GM20431 (cell line): Measurements from ENCODE around the gene TERB1.

ENCODE experiments used
- in situ Hi-C: fragments of 300-500 bp; cut with MseI, MboI; formaldehyde crosslinking; loops from one replicate; pipeline ENCODE4 v1.15.0; 2020; ENCODE audit warnings: low sequenced_read_pairs; ENCODE audit not compliant: unreplicated experiment

The TERB1 gene, protein sequence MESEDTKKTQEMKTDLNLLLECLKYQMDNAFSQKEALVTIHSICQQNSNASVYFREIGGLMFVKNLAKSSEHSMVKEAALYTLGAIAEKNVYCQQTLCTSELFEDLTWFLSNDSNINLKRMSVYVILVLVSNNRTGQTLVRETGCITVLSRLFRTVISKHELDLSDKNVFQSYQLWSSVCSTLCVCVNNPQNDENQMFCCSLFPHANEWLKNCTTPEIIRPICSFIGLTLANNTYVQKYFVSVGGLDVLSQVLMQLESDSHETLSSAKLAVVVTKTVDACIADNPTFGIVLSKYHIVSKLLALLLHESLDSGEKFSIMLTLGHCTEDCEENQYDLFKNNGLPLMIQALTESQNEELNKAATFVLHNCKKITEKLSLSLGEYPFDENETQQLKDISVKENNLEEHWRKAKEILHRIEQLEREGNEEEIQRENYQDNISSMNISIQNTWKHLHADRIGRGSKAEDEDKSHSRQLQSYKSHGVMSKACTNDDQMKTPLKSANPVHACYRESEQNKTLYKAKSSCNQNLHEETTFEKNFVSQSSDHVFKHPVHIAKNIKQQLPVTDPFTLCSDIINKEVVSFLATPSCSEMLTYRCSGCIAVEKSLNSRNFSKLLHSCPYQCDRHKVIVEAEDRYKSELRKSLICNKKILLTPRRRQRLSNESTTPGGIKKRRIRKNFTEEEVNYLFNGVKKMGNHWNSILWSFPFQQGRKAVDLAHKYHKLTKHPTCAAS

GRCh38 chr16:66801320-66802105 is at the start of gene TERB1:
TSS of gene TERB1 (minus strand) at chr16:66801584. CDS start at chr16:66796798, 4,786 bp downstream.
- in situ Hi-C loops, result no loop called here

- in situ Hi-C loops, result loop anchor here (25.0 kb wide), 1 partner anchor 438 kb away; no protein-coding TSS in a partner anchor
Observed at GRCh38 chr16:66850115-66850815, 48.9 kb upstream of the TERB1 start.

- in situ Hi-C loops, result no loop called here
Observed at GRCh38 chr16:66849549-66849948, 48.2 kb upstream of the TERB1 start.

- in situ Hi-C loops, result no loop called here
Observed at GRCh38 chr16:66849021-66849420, 47.6 kb upstream of the TERB1 start.

DNA sequence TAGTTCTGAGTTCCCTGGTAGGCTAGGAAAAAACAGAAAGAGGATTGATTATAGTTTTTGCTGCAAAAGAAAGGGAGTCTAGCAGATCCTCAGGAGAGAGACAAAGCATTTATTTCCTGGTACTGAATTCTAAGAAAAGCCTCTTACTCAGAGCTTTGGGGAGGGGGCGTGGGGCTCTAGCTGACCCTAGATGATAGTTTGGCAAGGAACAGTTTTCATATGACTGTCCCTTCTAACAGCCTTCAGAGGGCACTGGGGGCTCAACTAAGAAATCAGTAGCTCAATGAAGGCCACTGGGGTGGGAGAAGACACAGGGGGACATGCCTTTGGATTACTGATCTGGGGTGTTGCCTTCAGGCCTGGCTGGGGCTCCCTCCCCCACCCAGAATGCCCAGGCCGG is 46.8 kb upstream of the TERB1 start:
- in situ Hi-C loops, result no loop called here

DNA sequence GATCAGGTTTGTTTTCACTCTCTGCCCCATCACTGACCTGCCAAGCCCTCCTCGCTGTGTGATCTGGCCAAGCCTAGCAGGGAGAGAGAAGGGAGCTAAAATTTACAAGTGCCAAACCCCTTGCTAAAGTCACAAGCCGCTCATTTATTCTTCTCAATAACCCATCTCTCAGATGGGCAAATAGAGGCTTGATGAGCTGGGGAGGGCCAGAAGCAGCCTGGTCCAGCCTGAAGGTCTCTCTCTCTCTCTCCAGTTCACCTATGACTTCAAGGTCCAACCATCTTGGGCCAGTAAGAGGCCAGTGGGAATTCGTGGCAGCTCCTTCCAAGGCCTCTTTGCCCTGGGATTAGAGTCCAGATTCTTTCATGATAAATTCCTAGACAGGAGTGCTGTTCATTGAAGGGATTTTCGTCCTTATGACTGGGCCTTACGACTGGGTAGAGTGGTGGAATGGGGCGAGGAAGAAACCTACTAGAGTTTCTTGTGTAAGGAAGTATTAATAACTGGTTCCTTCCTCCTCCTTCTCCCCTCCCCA is 46.2 kb upstream of the TERB1 start:
- in situ Hi-C loops, result no loop called here

DNA sequence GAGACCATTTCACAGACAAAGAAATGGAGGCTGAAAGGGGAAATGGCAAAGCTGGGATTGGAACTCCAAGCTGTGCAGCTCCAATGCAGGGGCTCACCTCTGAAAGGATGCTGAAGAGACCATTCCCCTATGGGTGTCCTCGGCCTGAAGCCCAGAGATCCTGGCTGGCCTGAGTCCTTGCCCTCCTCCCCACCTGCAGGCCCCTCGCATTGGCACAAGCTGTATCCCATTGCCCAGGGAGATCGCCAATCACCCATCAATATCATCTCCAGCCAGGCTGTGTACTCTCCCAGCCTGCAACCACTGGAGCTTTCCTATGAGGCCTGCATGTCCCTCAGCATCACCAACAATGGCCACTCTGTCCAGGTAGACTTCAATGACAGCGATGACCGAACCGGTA is 45.4 kb upstream of the TERB1 start:
- in situ Hi-C loops, result no loop called here

GRCh38 chr16:66846266-66846665 is 44.9 kb upstream of the TERB1 start:
- in situ Hi-C loops, result no loop called here

DNA sequence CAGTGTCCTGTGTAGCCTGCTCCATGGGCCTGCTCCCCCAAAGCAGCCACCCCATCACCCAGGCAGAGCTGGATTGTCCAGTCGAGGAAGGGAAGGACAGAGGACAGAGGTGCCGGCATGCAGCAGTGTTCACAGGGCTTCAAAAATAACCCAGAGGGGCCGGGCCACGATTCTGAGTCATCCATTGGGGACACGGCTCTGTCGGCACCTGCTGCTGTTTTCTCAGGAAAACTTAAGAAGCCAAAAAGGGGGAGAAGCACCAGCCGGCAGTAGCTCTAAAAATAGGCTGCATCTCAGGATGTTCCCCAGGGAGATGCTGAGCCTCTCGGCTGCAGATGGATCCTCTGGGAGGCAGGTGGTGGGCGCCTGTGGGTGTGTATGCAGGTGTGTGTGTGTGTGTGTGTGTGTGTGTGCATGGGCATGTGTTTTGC is 44.4 kb upstream of the TERB1 start:
- in situ Hi-C loops, result no loop called here

GRCh38 chr16:66845080-66845410 is 43.7 kb upstream of the TERB1 start:
- in situ Hi-C loops, result no loop called here

DNA sequence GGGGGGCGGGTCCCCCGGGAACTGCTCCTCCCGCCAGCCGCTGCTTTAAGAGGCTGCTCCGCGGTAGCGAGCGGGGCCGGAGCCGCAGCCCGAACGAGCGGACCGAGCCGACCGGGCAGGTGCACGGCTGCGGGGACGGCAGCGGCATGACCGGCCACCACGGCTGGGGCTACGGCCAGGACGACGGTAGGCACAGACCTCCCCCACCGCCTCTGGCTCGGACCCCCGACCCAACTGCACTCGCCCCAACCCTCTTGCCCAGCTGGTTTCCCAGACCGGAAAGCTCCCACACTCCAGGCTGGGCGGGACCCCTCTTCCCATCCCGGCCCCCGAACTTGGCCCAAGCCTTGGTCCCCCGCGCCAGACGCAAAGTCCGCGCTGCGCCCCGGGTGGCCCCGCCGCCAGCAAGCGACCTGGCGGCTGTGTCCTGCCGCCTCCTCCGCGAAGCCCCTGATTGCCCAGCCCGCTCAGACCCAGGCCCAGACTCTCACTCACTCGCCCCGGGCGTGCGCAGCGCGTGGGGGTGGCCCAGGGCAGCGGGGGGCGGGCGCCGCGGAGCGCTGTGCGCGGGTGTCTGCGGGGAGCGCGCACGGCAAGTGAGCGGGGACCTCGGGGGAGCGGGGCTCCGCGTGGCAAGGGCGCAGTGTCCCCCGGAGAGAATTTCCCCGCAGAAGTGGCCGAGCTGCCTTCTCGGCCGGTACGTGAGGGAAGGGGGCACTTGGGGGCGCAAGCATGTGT is 43.1 kb upstream of the TERB1 start, which contains the start of gene CA7:
TSS of gene CA7 (plus strand) at position 73 of the 738 bp plus-strand sequence. CDS start at position 147, 74 bp downstream.
- in situ Hi-C loops, result no loop called here

GRCh38 chr16:66844009-66844341 is 42.6 kb upstream of the TERB1 start:
- in situ Hi-C loops, result no loop called here

- in situ Hi-C loops, result no loop called here
Observed at GRCh38 chr16:66843191-66843590, 41.8 kb upstream of the TERB1 start.

DNA sequence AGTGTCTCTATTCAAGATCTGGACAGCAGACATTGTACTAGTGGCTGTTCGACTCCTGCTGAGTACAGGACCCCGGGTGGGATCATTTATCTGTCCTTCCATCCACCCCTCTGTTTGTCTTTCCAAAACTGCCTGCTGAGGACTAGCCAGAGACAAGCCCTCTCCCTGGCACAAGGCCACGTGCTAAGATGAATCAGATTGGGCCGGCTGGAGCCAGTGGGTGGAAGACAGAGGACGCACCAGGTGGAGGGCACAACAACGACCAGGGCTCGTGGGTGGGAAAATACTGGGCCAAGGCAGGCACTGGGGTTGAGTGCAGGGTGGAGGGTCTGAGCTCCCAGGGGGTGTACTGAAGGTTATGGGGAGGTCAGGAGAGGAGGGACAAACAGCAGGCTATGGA is 41.4 kb upstream of the TERB1 start:
- in situ Hi-C loops, result no loop called here

GRCh38 chr16:66841366-66841765 is 40.0 kb upstream of the TERB1 start:
- in situ Hi-C loops, result no loop called here

DNA sequence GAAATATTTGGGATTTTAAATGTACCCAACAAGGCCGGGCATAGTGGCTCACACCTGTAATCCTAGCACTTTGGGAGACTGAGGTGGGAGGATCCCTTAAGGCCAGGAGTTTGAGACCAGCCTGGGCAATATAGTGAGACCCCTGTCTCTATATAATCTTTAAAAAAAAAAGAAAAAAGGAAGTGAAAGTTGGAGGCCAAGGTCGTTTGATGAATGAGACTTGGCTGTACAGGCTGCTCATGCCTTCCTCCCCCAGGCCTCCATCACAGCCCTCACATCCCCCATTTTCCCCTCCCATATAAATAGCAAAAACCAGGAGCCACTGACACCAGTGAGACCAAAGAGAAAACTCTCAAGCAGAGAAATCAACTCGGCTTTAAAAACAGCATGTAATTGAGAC is 39.5 kb upstream of the TERB1 start:
- in situ Hi-C loops, result no loop called here

DNA sequence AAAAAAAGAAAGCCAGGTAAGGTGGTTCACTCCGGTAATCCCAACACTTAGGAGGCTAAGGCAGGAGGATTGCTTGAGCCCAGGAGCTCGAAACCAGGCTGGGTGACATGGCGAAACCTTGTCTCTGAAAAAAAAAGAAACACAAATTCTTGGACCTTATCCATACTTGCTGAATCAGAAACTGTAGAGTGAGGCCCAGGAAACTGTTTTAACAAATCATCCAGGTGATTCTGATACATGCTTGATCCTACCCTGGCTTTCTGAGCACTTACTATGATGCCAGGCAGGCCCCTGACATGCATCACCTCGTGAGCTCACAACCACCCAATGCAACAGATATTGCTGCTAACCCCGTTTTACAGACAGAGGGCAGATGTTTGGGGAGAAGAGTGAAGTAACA is 33.4 kb upstream of the TERB1 start:
- in situ Hi-C loops, result no loop called here

DNA sequence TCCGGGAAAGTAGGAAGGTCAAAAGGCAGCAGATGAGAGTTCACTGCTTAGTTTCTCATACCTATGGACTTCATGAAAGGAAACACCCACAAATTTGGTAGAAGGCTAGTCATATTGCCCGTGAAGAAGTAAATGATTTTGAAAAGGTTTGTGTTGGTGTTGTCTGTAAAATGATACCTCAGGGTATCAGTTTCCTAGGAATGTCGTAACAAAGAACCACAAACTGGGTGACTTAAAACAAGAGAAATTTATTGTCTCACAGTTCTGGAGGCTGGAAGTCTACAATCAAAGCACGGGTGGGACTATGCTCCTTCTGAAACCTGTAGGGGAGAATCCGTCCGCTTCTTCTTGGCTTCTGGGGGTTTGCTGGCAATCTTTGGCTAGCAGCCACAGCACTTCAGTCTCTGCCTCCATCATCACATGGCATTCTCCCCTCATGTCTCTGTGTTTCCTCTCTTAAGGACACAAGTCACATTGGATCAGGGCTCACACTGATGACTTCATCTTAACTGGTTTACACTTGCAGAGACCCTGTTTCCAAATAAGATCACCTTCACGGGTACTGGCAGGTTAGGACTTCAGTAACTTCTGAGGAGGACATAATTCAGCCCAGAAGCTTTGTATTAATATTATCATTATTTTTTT is 31.4 kb upstream of the TERB1 start:
- in situ Hi-C loops, result no loop called here

DNA sequence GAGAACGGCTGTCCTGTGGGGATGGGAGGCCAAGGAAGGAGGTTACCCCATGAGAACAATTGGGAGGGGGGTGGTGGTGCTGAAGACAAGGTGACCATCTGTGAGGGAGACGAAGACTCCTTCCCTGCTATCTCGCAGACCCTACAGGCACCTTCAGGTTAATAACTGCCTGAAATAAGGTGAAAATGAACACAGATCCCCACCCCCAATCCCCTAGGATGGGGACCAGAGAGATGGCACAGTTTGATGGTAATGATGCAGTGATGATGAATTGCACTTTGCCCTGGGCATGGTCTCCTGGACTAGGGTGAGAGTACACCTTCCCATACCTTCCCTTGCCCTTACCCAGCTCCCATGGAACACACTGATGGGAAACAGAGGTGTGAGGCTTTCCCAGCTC is 30.8 kb upstream of the TERB1 start:
- in situ Hi-C loops, result no loop called here
